Measurements from ENCODE around the gene DOCK6.

Gene DOCK6

DNA sequence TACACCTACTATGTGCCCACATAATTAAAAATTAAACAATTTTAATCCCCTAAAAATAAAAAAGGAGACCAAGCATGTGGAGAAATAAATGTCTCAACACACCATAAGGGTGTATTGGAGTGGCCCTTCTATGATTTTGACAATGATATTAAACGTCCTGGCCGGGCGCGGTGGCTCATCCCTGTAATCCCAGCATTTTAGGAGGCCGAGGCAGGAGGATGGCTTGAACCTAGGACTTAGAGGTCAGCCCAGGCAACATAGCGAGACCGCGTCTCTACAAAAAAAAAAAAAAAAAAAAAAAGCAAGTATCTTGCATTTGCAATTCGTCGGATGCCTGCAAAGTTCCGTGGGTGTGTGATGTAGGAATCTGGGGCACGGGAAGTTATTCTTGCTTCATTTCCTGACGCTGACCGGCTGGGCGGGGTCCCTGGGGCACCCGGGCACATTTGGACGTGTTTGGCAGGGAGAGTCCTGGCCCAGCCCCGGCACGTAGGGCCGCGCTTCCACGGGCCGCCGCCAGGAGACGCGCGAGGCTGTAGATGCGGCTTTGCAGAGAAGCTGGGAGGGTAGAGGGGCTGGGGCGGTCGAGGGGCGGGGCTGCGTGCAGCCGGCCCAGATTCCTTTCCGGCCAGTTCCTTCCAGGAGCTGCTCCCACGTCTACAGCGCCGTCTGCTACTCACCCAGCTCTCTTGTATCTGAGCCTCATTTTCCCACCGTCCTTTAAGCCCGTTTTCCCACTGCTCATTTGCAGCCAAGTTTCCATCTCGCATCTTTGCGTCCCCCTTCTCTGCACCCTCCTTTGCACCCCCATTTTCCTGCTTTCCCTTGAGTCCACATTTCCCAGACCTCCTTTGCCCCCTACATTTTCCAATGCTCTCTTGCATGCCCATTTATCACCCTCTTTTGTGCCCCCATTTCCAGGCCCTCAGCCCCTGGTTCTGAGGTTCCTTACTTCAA, 31.4 kb upstream of the DOCK6 start:
- DNase-seq (ENCODE audit: extremely low spot score) = peak; percentile 94
- ChIA-PET CTCF (interaction anchor here (0.6 to 1.2 kb wide), 12 partner anchors 18 to 324 kb away, joined by 3 to 12 read pairs (median 4); partner anchors contain the start of genes ODAD3, PRKCSH and SWSAP1), POLR2A (interaction anchor here (0.6 to 2.0 kb wide), 9 partner anchors 10 to 189 kb away, joined by 3 to 14 read pairs (median 3); partner anchors contain the start of genes CCDC159, SWSAP1 and TMEM205)
- TF ChIP-seq TARDBP (IDR thresholded peaks at IDR 0.05) = no peak
- no peak for TF ChIP-seq LEF1 (IDR thresholded peaks at IDR 0.05; ENCODE audit: borderline replicate concordance)
- peak; percentile 85 for TF ChIP-seq ZNF384 (IDR thresholded peaks at IDR 0.05)

DNA sequence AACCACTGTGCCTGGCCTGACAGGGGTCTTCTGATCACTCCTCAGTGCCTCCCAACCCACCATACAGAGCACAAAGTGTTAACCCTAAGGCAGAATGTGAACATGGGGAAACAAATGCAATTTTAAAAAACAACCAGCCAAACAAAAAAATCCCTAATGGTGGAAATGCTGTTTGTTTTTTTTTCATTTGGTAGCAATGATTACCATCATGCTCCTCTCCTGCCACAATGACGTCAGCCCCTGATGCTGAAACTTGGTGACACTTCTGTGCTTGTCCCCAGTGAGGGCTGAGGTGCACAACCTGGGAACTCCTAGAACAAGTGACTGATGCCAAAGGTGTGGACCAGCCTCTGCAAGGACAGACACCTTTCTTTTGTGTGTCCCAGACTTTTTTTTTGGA, 29.7 kb upstream of the DOCK6 start:
- DNase-seq (ENCODE audit: extremely low spot score) = no peak
- POLR2A ChIA-PET = interaction anchor here (0.8 kb wide), 1 partner anchor 59 kb away, joined by 3 read pairs; no protein-coding TSS in a partner anchor
- CTCF ChIA-PET = interaction anchor here (1.0 kb wide), 1 partner anchor 89 kb away, joined by 8 read pairs; no protein-coding TSS in a partner anchor

DNA sequence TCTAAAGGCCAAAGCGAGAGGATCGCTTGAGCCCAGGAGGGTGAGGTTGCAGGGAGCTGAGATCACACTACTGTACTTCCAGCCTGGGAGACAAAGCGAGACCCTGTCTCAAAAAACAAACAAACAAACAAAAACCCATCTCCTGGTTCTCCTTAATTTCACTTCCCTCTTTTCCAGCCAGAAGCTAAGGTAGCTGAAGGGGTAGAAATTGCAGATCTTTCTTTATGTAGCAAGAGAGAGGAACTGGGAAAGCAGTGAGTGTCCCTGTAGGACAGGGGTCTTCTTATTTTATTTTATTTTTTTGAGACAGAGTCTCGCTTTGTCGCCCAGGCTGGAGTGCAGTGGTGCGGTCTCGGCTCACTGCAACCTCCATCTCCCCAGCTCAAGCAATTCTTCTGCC, 29.1 kb upstream of the DOCK6 start:
- ChIA-PET POLR2A (no interaction called here), CTCF (no interaction called here)
- TF ChIP-seq BHLHE40 (IDR thresholded peaks at IDR 0.05; ENCODE audit: borderline replicate concordance) (no peak), FOXK2 (IDR thresholded peaks at IDR 0.05) (no peak), ARNT (IDR thresholded peaks at IDR 0.05) (no peak), NFRKB (IDR thresholded peaks at IDR 0.05) (no peak), SUZ12 (IDR thresholded peaks at IDR 0.05) (no peak), LEF1 (IDR thresholded peaks at IDR 0.05; ENCODE audit: borderline replicate concordance) (no peak), ZNF384 (IDR thresholded peaks at IDR 0.05) (no peak), CTBP1 (IDR thresholded peaks at IDR 0.05; ENCODE audit: borderline replicate concordance) (no peak), TARDBP (IDR thresholded peaks at IDR 0.05) (no peak), FOXM1 (IDR thresholded peaks at IDR 0.05; ENCODE audit: borderline replicate concordance) (no peak), L3MBTL2 (conservative IDR thresholded peaks at IDR 0.05) (no peak), ELF4 (IDR thresholded peaks at IDR 0.05) (no peak), SP1 (IDR thresholded peaks at IDR 0.05) (no peak), FOXA1 (IDR thresholded peaks at IDR 0.05) (no peak), HDGF (IDR thresholded peaks at IDR 0.05; ENCODE audit: borderline replicate concordance) (no peak)
- TF ChIP-seq, protein P1, sequence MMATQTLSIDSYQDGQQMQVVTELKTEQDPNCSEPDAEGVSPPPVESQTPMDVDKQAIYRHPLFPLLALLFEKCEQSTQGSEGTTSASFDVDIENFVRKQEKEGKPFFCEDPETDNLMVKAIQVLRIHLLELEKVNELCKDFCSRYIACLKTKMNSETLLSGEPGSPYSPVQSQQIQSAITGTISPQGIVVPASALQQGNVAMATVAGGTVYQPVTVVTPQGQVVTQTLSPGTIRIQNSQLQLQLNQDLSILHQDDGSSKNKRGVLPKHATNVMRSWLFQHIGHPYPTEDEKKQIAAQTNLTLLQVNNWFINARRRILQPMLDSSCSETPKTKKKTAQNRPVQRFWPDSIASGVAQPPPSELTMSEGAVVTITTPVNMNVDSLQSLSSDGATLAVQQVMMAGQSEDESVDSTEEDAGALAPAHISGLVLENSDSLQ (IDR thresholded peaks at IDR 0.05) = no peak
- DNase-seq (ENCODE audit: extremely low spot score) = no peak

More for the DNA sequence above, 29.7 kb upstream of the DOCK6 start:
- TF ChIP-seq ARNT (IDR thresholded peaks at IDR 0.05) (no peak), HDGF (IDR thresholded peaks at IDR 0.05; ENCODE audit: borderline replicate concordance) (no peak), TARDBP (IDR thresholded peaks at IDR 0.05) (no peak), ZNF384 (IDR thresholded peaks at IDR 0.05) (no peak), BHLHE40 (IDR thresholded peaks at IDR 0.05; ENCODE audit: borderline replicate concordance) (no peak), FOXM1 (IDR thresholded peaks at IDR 0.05; ENCODE audit: borderline replicate concordance) (no peak), ELF4 (IDR thresholded peaks at IDR 0.05) (no peak), SUZ12 (IDR thresholded peaks at IDR 0.05) (no peak), CTBP1 (IDR thresholded peaks at IDR 0.05; ENCODE audit: borderline replicate concordance) (no peak), LEF1 (IDR thresholded peaks at IDR 0.05; ENCODE audit: borderline replicate concordance) (no peak)
- TF ChIP-seq, protein P1 (IDR thresholded peaks at IDR 0.05) = no peak

DNA sequence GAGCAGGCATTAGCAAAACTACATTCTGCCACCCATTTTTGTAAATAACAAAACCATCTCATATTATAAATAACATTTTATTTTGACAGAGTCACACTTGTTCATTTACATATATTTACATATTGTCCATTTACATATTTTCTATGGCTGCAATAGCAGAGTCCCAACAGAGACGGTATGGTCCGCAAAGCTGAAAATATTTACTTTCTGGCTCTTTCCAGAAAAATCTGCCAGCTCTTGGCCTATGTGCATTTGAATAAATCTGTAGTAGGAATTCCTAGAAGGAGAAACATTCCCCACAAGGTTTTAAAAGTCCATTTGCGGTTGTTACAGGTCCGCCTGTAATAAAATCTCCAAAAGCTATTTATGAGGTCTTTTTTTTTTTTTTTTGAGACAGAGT, 27.9 kb upstream of the DOCK6 start:
- ChIA-PET POLR2A (no interaction called here), CTCF (interaction anchor here (0.7 to 0.8 kb wide), 2 partner anchors 84 to 86 kb away, joined by 4 read pairs; partner anchors contain the start of gene SWSAP1)
- TF ChIP-seq ARNT (IDR thresholded peaks at IDR 0.05) (no peak), ZNF384 (IDR thresholded peaks at IDR 0.05) (peak; percentile 34; the same call in 1 of the 2 replicates)
- no peak for DNase-seq (ENCODE audit: extremely low spot score)

DNA sequence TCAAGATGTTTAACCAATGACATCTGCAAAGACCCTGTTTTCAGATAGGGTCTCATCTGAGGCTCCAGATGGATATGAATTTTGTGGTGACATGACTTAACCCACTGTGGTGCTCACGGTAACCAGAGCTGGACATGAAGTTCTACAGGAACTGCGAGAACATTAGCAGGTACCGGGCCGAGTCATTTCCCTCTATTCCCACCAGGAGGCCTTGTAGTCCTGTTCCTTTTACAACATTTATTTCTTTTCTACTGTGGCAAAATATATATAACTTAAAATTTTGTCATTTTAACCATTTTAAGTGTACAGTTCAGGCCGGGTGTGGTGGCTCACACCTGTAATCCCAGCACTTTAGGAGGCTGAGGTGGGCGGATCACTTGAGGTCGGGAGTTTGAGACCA, 26.0 kb upstream of the DOCK6 start:
- CTCF ChIA-PET = no interaction called here
- DNase-seq (ENCODE audit: extremely low spot score) = no peak
- TF ChIP-seq, protein P1 (IDR thresholded peaks at IDR 0.05) = no peak
- TF ChIP-seq ZNF384 (IDR thresholded peaks at IDR 0.05) = no peak
- no peak for TF ChIP-seq FOXA1 (IDR thresholded peaks at IDR 0.05)
- no peak for TF ChIP-seq SP1 (IDR thresholded peaks at IDR 0.05)
- no peak for TF ChIP-seq CTBP1 (IDR thresholded peaks at IDR 0.05; ENCODE audit: borderline replicate concordance)
- no peak for TF ChIP-seq HDGF (IDR thresholded peaks at IDR 0.05; ENCODE audit: borderline replicate concordance)
- no peak for TF ChIP-seq NFRKB (IDR thresholded peaks at IDR 0.05)
- TF ChIP-seq FOXM1 (IDR thresholded peaks at IDR 0.05; ENCODE audit: borderline replicate concordance) = no peak
- TF ChIP-seq ARNT (IDR thresholded peaks at IDR 0.05) = no peak
- no peak for TF ChIP-seq TARDBP (IDR thresholded peaks at IDR 0.05)
- TF ChIP-seq LEF1 (IDR thresholded peaks at IDR 0.05; ENCODE audit: borderline replicate concordance) = no peak
- no peak for TF ChIP-seq L3MBTL2 (conservative IDR thresholded peaks at IDR 0.05)
- POLR2A ChIA-PET = interaction anchor here (0.6 kb wide), 1 partner anchor 87 kb away, joined by 3 read pairs; no protein-coding TSS in a partner anchor

Data from HEK293T (cell line).